Keratinocyte (primary cell): ENCODE data around the gene MGMT. TPM values are rescaled to one million over a fixed set of nuclear protein-coding genes. Genes with fewer than 3 reads are reported as not detected.

Experiments used
- DNase-seq: peaks from one replicate; pipeline ENCODE4 v3.0.0-alpha.2; 2011; ENCODE audit warnings: low read depth, missing footprints, low spot score
- FAIRE-seq: peaks from 2 replicates; lab custom pipeline; 2011; peaks lifted over from hg19 to GRCh38; lab: Jason Lieb, UNC
- H2AFZ ChIP-seq: 2 replicates; pipeline ENCODE4 v1.6.0; 2012; ENCODE audit warnings: low read length, control low read depth, inconsistent platforms; ENCODE audit not compliant: control insufficient read depth
- H3K27ac ChIP-seq: 2 replicates; pipeline ENCODE4 v1.5.1; 2011; ENCODE audit warnings: low read length; ENCODE audit not compliant: control insufficient read depth, insufficient read depth
- H3K27me3 ChIP-seq: 3 replicates; pipeline ENCODE4 v1.6.0; 2011; ENCODE audit warnings: low read length; ENCODE audit not compliant: control insufficient read depth, insufficient read depth; ENCODE audit errors: extremely low read depth
- H3K36me3 ChIP-seq, 2 experiments: 2 replicates in 1 of 2; 3 replicates in 1 of 2; pipeline ENCODE4 v1.5.1; 2011; ENCODE audit warnings: low read length in 2 of 2, mild to moderate bottlenecking in 1 of 2; ENCODE audit not compliant: control insufficient read depth in 2 of 2, insufficient read depth in 2 of 2; ENCODE audit errors: extremely low read depth in 1 of 2
- H3K4me1 ChIP-seq: 3 replicates; pipeline ENCODE4 v1.5.1; 2011; ENCODE audit warnings: low read length; ENCODE audit not compliant: control insufficient read depth, insufficient read depth; ENCODE audit errors: extremely low read depth
- H3K4me2 ChIP-seq: 3 replicates; pipeline ENCODE4 v1.6.0; 2011; ENCODE audit warnings: low read depth, low read length; ENCODE audit not compliant: control insufficient read depth, insufficient read depth; ENCODE audit errors: extremely low read depth
- H3K4me3 ChIP-seq, 3 experiments: fragments of 200-600 bp in 1 of 3; sonication (generic) in 1 of 3; 2 replicates in 2 of 3; 3 replicates in 1 of 3; pipeline ENCODE4 v1.5.1; 2011 to 2016; ENCODE audit warnings: low read length in 3 of 3, mild to moderate bottlenecking in 3 of 3, control low read depth in 2 of 3, inconsistent platforms in 1 of 3, low read depth in 1 of 3, mixed read lengths in 1 of 3, mixed run types in 1 of 3, moderate library complexity in 1 of 3; ENCODE audit not compliant: control insufficient read depth in 2 of 3, insufficient read depth in 2 of 3; ENCODE audit errors: extremely low read depth in 1 of 3
- H3K79me2 ChIP-seq: 2 replicates; pipeline ENCODE4 v1.6.0; 2012; ENCODE audit warnings: low read length; ENCODE audit not compliant: control insufficient read depth, insufficient read depth
- H3K9ac ChIP-seq: 3 replicates; pipeline ENCODE4 v1.6.0; 2011; ENCODE audit warnings: low read length; ENCODE audit not compliant: control insufficient read depth, insufficient read depth; ENCODE audit errors: extremely low read depth
- H3K9me1 ChIP-seq: 3 replicates; pipeline ENCODE4 v1.6.0; 2011; ENCODE audit warnings: low read length; ENCODE audit not compliant: control insufficient read depth, insufficient read depth; ENCODE audit errors: extremely low read depth
- H3K9me3 ChIP-seq: 2 replicates; pipeline ENCODE4 v1.5.1; 2012; ENCODE audit warnings: low read depth, low read length; ENCODE audit not compliant: control insufficient read depth
- H4K20me1 ChIP-seq: 3 replicates; pipeline ENCODE4 v1.6.0; 2011; ENCODE audit warnings: low read length; ENCODE audit not compliant: control insufficient read depth, insufficient read depth; ENCODE audit errors: extremely low read depth
- CTCF ChIP-seq, 3 experiments: IDR thresholded peaks in 1 of 3; conservative IDR thresholded peaks in 1 of 3; optimal IDR thresholded peaks in 1 of 3; 2 replicates in 2 of 3; 3 replicates in 1 of 3; pipeline versions ENCODE3 to v1.5.1; 2011; ENCODE audit warnings: low read length in 3 of 3, mild to moderate bottlenecking in 3 of 3, moderate library complexity in 2 of 3, control low read depth in 1 of 3, inconsistent platforms in 1 of 3; ENCODE audit not compliant: insufficient read depth in 2 of 3; ENCODE audit errors: extremely low read depth in 1 of 3
- EZH2 ChIP-seq: IDR thresholded peaks from one replicate; pipeline ENCODE4 v1.6.1; 2012; ENCODE audit warnings: inconsistent platforms, mild to moderate bottlenecking, low read length, moderate library complexity
- dilution Hi-C: fragments of 300-500 bp; cut with MboI; formaldehyde crosslinking; loops from one replicate; pipeline ENCODE4 v1.7.0; 2020; ENCODE audit warnings: low sequenced_read_pairs; ENCODE audit not compliant: extremely low pct_ligation_motif_present
- polyA plus RNA-seq, 5 experiments: library from polyadenylated mRNA; depleted of rRNA in 3 of 5; stranded (reverse) in 3 of 5; stranded (forward) in 1 of 5; unstranded in 1 of 5; fragments of >200 nt; gene quantifications; 1 replicate in 1 of 5; 2 replicates in 3 of 5; 3 replicates in 1 of 5; pipeline versions ENCODE4 v1.2.1 to v1.2.3, GENCODE V29; 2011 to 2012; ENCODE audit warnings: missing spikeins in 2 of 5, low read depth in 1 of 5, low replicate concordance in 1 of 5

MGMT gene
- polyA plus RNA-seq, 1 donor (not counting 4 experiments of a cell fraction or from before 2014, with no cell fraction given) = 15.2 TPM

- Histone ChIP-seq H3K9me1 (no peaks in the 10 kb centered on the region), H3K27ac (no peak overlapping the region), H3K4me3 (no peak overlapping the region), H3K4me2 (no peak overlapping the region), H4K20me1 (no peaks in the 10 kb centered on the region), H3K79me2 (peaks cover 5% of the 10 kb centered on the region), H3K4me1 (no peaks in the 10 kb centered on the region), H3K9me3 (no peaks in the 10 kb centered on the region), H3K36me3 (no peaks in the 10 kb centered on the region), H3K9ac (no peak overlapping the region), H2AFZ (no peak overlapping the region), H3K27me3 (no peaks in the 10 kb centered on the region)
- TF ChIP-seq CTCF (optimal IDR thresholded peaks at IDR 0.05 in 1 of 3, IDR thresholded peaks at IDR 0.05 in 1 of 3, conservative IDR thresholded peaks at IDR 0.05 in 1 of 3; ENCODE audit: extremely low read depth in 1 of 3, insufficient read depth in 2 of 3, low read length in 3 of 3) = no peak
- no peak for TF ChIP-seq EZH2
- dilution Hi-C loops = no loop called here
- DNase-seq (no peak), FAIRE-seq (no peak)
Observed at GRCh38 chr10:129476431-129476830, 9.4 kb downstream of the MGMT start.

GRCh38 chr10:129477051-129477450 lies 10.0 kb downstream of the MGMT start:
- no peaks in the 10 kb centered on the region for H3K9me3 ChIP-seq
- H2AFZ ChIP-seq = no peak overlapping the region
- no peak overlapping the region for H3K4me2 ChIP-seq
- H3K4me1 ChIP-seq = no peaks in the 10 kb centered on the region
- no peaks in the 10 kb centered on the region for H3K36me3 ChIP-seq
- TF ChIP-seq CTCF (optimal IDR thresholded peaks at IDR 0.05 in 1 of 3, IDR thresholded peaks at IDR 0.05 in 1 of 3, conservative IDR thresholded peaks at IDR 0.05 in 1 of 3; ENCODE audit: extremely low read depth in 1 of 3, insufficient read depth in 2 of 3, low read length in 3 of 3) = no peak
- no peak for TF ChIP-seq EZH2
- H3K4me3 ChIP-seq = no peak overlapping the region
- no peak overlapping the region for H3K9ac ChIP-seq
- H3K9me1 ChIP-seq = no peaks in the 10 kb centered on the region
- peaks cover 5% of the 10 kb centered on the region for H3K79me2 ChIP-seq
- no peaks in the 10 kb centered on the region for H3K27me3 ChIP-seq
- FAIRE-seq = no peak
- H3K27ac ChIP-seq = no peak overlapping the region
- no peak for DNase-seq
- no peaks in the 10 kb centered on the region for H4K20me1 ChIP-seq
- dilution Hi-C loops = no loop called here
